AG04450 (cell line): ENCODE measurements around the gene EBP. TPM values are rescaled to one million over a fixed set of nuclear protein-coding genes. Genes with fewer than 3 reads are reported as not detected.
"Not testable (repeated sequence)": the region's sequence is repeated elsewhere in the genome, so short reads cannot be mapped to it uniquely, and the experiment has no call there.

Experiments used
- CTCF ChIA-PET: fragments of 300-600, 350-600 bp; formaldehyde crosslinking; extraction: SDS; loops from one replicate; lab custom pipeline; 2022; ENCODE audit warnings: antibody characterized with exemption, inconsistent platforms; lab: Charles Lee
- POLR2A ChIA-PET: fragments of 350-600 bp; formaldehyde crosslinking; extraction: SDS; loops from one replicate; lab custom pipeline; 2021; ENCODE audit warnings: antibody characterized with exemption, inconsistent platforms; lab: Yijun Ruan, JAX
- DNase-seq: peaks from one replicate; pipeline ENCODE4 v3.0.0-alpha.2; 2011; ENCODE audit warnings: low read depth, low spot score
- H3K27ac ChIP-seq: one replicate; pipeline ENCODE4 v1.5.1; 2012; ENCODE audit warnings: low read depth, low read length, control low read depth
- H3K27me3 ChIP-seq: one replicate; pipeline ENCODE4 v1.6.0; 2012; ENCODE audit warnings: low read length; ENCODE audit not compliant: control insufficient read depth, insufficient read depth
- H3K4me3 ChIP-seq: 2 replicates; pipeline ENCODE4 v1.5.1; 2011; ENCODE audit warnings: mild to moderate bottlenecking, low read depth, low read length, control low read depth
- H3K9me3 ChIP-seq: 2 replicates; pipeline ENCODE4 v1.5.1; 2012; ENCODE audit warnings: low read length; ENCODE audit not compliant: control insufficient read depth, insufficient read depth
- CTCF ChIP-seq: IDR thresholded peaks from 2 replicates; pipeline ENCODE4 v1.5.1; 2011; ENCODE audit warnings: low read depth, low read length, control low read depth, inconsistent platforms
- polyA plus RNA-seq: library from polyadenylated mRNA; depleted of rRNA; stranded (reverse); fragments of >200 nt; gene quantifications from 2 replicates; pipeline ENCODE4 v1.2.3, GENCODE V29; 2011

EBP gene
- polyA plus RNA-seq, 1 experiment: 19.8 TPM

- Histone ChIP-seq H3K27ac (no peak within 1 kb of the TSS), H3K9me3 (no peaks in the 10 kb centered on the region), H3K27me3 (no peaks in the 10 kb centered on the region), H3K4me3 (peak within 1 kb of the TSS; percentile 77)
- TF ChIP-seq CTCF: peak; percentile 37
- CTCF ChIA-PET: interaction anchor here (0.6 to 1.8 kb wide), 4 partner anchors 12 to 82 kb away, joined by 3 to 5 read pairs (median 4); no protein-coding TSS in a partner anchor
- peak; percentile 90 for DNase-seq
- POLR2A ChIA-PET: interaction anchor here (0.6 to 2.0 kb wide), 3 partner anchors 35 to 74 kb away, joined by 3 to 15 read pairs (median 4); partner anchors contain the start of gene RBM3
Observed at GRCh38 chrX:48539345-48540027, 17.9 kb downstream of the EBP start, which contains the start of gene TBC1D25. Gene TBC1D25, plus strand, starts transcription at chrX:48539714. Its CDS starts 84 bp downstream, at chrX:48539798.

GRCh38 chrX:48540028-48540375 lies 18.4 kb downstream of the EBP start:
- no peak for DNase-seq
- peak overlapping the region; percentile 77 for H3K4me3 ChIP-seq
- ChIA-PET CTCF (interaction anchor here (1.4 to 1.8 kb wide), 2 partner anchors 12 to 13 kb away, joined by 4 to 5 read pairs; no protein-coding TSS in a partner anchor), POLR2A (interaction anchor here (2.0 kb wide), 1 partner anchor 35 kb away, joined by 15 read pairs; the partner anchor contains the start of gene RBM3)
- no peaks in the 10 kb centered on the region for H3K27me3 ChIP-seq
- H3K27ac ChIP-seq: no peak overlapping the region
- TF ChIP-seq CTCF: no peak
- H3K9me3 ChIP-seq: no peaks in the 10 kb centered on the region

GRCh38 chrX:48540480-48540879 lies 18.9 kb downstream of the EBP start:
- ChIA-PET CTCF (interaction anchor here (1.4 to 1.8 kb wide), 2 partner anchors 12 to 13 kb away, joined by 4 to 5 read pairs; no protein-coding TSS in a partner anchor), POLR2A (interaction anchor here (2.0 kb wide), 1 partner anchor 34 kb away, joined by 15 read pairs; the partner anchor contains the start of gene RBM3)
- TF ChIP-seq CTCF: no peak
- no peak for DNase-seq
- Histone ChIP-seq H3K4me3 (peak overlapping the region; percentile 77), H3K27ac (no peak overlapping the region), H3K27me3 (no peaks in the 10 kb centered on the region), H3K9me3 (no peaks in the 10 kb centered on the region)

- DNase-seq: no peak
- ChIA-PET POLR2A (interaction anchor here (0.6 kb wide), 1 partner anchor 17 kb away, joined by 3 read pairs; no protein-coding TSS in a partner anchor), CTCF (no interaction called here)
- Histone ChIP-seq H3K9me3 (no peaks in the 10 kb centered on the region), H3K27ac (no peak overlapping the region), H3K27me3 (no peaks in the 10 kb centered on the region), H3K4me3 (no peak overlapping the region)
- no peak for TF ChIP-seq CTCF
Observed at GRCh38 chrX:48541140-48541814, 19.7 kb downstream of the EBP start.

- H3K9me3 ChIP-seq: no peaks in the 10 kb centered on the region
- no peak for TF ChIP-seq CTCF
- ChIA-PET POLR2A (no interaction called here), CTCF (no interaction called here)
- no peak overlapping the region for H3K4me3 ChIP-seq
- no peak for DNase-seq
- no peaks in the 10 kb centered on the region for H3K27me3 ChIP-seq
- H3K27ac ChIP-seq: no peak overlapping the region
Observed at GRCh38 chrX:48548871-48549270, 27.3 kb downstream of the EBP start.

GRCh38 chrX:48555731-48556325 lies 34.2 kb downstream of the EBP start:
- DNase-seq, H3K9me3 ChIP-seq, POLR2A ChIA-PET, H3K27me3 ChIP-seq, H3K4me3 ChIP-seq, CTCF ChIA-PET, H3K27ac ChIP-seq: not testable (repeated sequence)
